GM18517 (cell line): Measurements from ENCODE around the gene PCLO.

ENCODE experiments used
- ATAC-seq: cut with Tn5 transposase; IDR thresholded peaks from one replicate; pipeline ENCODE4 v1.9.1; 2021; ENCODE audit warnings: mild to moderate bottlenecking, moderate library complexity; ENCODE audit not compliant: unreplicated experiment

The PCLO gene, protein sequence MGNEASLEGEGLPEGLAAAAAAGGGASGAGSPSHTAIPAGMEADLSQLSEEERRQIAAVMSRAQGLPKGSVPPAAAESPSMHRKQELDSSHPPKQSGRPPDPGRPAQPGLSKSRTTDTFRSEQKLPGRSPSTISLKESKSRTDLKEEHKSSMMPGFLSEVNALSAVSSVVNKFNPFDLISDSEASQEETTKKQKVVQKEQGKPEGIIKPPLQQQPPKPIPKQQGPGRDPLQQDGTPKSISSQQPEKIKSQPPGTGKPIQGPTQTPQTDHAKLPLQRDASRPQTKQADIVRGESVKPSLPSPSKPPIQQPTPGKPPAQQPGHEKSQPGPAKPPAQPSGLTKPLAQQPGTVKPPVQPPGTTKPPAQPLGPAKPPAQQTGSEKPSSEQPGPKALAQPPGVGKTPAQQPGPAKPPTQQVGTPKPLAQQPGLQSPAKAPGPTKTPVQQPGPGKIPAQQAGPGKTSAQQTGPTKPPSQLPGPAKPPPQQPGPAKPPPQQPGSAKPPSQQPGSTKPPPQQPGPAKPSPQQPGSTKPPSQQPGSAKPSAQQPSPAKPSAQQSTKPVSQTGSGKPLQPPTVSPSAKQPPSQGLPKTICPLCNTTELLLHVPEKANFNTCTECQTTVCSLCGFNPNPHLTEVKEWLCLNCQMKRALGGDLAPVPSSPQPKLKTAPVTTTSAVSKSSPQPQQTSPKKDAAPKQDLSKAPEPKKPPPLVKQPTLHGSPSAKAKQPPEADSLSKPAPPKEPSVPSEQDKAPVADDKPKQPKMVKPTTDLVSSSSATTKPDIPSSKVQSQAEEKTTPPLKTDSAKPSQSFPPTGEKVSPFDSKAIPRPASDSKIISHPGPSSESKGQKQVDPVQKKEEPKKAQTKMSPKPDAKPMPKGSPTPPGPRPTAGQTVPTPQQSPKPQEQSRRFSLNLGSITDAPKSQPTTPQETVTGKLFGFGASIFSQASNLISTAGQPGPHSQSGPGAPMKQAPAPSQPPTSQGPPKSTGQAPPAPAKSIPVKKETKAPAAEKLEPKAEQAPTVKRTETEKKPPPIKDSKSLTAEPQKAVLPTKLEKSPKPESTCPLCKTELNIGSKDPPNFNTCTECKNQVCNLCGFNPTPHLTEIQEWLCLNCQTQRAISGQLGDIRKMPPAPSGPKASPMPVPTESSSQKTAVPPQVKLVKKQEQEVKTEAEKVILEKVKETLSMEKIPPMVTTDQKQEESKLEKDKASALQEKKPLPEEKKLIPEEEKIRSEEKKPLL (N-terminal part only)

DNA sequence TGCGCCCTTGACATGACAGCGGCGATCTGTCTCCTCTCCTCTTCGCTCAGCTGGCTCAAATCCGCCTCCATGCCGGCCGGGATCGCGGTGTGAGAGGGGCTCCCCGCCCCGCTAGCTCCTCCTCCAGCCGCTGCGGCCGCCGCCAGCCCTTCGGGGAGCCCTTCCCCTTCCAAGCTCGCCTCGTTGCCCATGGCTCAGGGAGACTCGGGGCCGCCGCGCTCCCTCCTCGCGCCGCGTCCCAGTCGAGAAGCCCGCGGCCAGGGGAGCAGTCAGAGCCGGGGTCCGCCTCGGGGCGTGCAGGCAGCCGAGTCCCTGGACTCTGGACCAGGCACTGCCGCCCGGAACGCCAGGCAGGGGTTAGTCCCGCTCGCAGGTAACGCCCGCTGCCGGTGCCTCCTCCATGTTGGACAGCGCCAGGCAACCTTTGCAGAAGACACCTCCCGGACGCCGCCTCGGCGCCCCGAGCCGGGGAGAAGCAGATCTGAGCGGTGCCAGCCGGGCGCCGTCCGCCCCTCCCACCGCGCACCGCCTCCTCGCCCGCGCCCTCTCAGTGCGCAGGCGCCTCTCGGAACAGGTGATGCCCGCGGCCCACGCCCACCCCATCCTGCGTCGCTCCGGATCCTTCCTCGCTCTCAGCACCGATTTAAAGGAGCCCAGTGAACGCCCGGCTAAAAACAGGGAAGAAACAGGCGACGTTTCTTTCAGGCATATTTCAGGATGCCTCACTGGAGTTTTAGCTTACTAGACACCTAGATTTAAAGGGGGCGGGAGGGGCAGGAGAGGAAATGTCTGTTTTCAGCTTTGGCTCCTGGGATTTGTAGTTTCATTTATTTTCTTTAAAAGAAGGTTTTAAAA, at the start of gene PCLO:
Gene PCLO (minus strand): TSS at position 483 of the 855 bp plus-strand sequence. CDS start 292 bp downstream, at position 191.
- ATAC-seq, result peak; percentile 87

DNA sequence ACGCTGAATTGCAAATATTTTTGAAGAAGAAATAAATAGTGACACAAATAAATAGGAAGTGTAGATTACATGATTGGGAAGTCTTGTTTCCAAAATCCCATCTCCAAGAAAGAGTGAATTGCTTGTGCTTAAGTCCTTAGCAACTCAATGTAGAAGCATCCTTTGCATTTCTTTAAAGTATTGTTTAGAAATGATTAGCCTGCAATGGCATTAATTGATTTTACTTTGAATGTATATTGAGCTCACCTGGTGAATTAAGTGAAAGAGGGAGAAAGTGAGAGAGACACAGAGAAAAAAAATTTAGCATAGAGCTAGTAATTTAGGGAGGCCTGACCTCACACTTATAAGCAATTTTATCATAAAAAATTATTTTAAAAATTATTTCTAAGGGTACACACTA, 49.0 kb upstream of the PCLO start:
- ATAC-seq, result no peak

DNA sequence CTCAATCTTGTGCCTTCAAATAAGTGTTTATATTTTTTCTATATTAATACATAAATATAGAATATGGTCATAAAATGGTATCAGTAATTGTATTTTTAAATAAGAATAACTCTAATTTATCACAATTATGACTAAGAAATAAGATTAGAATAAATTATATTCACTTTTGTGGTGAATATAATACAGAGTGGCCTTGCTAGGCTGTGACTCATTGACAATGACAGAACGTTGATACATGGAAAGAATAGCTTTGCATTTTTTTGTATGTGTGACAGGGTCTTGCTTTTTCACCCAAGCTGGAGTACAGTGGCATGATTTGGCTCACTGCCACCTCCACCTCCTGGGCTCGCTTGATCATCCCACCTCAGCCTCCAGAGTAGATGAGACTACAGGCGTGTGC, 47.8 kb upstream of the PCLO start:
- no peak for ATAC-seq

DNA sequence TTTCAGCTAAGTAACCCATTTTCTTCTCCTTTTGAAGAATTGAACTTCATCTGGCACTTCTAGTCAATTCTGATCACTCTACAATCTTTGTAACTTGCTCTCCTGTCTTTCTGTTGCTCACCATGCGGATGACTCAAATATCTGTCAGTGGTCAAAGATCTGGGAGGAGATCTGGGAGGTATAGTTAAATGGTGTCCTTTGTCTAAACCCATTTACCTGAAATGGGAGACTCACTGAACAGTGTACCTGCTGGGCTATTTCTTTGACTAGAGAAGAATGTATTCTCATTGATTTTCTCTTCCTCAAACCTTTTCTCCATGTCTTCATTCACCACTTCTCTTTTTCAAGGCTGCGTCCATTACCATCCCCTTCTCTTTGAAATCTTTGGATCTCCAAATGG, 42.0 kb upstream of the PCLO start:
- no peak for ATAC-seq

DNA sequence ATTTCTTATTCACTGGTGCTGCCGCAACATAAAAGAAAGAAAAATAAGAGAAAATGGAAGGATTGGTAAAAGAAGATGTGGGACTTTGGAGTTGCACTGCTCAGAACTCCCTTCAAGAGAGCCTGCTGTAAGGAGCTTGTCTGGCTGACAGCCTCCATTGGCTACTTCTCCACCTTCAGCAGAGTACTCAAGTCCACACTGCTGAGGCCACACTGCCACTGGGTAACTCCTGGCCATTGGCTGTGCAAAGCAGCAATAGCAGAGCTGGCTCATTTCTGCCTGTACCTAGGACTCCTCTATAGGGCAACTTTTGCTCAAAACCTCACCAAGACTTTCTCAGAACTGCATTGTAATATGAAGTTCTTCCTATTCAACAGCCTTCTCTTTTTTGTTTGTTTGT, 38.7 kb upstream of the PCLO start:
- ATAC-seq, result no peak

DNA sequence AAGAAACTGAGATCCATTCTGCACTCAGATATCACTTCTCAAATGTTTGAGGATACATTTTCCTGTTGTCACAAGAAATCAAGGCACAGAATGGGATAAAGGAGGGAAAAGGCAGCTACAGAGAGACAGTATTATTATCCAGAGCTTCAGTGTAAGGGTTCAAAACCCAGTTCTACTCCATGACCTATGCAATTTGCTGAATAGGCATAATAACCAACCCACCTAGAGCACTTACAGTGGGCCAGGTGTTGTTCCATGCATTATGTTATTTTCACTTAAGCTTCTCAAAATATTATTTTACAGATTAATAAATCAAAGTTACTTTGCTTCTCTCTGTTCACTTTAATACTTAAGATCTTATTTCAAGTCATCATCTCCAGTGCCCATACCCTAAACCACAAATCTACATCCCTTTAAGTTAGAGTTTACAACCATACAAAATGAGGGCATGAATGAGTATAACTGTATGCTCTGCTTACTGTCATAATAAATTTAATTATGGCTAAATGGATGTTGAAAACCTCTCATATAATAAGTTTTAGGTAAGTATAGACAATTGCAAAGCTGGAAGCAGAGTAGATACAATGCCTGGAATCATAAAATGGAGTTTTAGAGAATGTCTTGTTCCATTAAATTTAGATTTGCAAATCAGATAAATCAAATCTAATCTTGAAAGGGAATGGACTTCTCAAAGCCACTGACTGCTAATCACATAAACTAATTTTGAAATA, 28.1 kb upstream of the PCLO start:
- no peak for ATAC-seq

DNA sequence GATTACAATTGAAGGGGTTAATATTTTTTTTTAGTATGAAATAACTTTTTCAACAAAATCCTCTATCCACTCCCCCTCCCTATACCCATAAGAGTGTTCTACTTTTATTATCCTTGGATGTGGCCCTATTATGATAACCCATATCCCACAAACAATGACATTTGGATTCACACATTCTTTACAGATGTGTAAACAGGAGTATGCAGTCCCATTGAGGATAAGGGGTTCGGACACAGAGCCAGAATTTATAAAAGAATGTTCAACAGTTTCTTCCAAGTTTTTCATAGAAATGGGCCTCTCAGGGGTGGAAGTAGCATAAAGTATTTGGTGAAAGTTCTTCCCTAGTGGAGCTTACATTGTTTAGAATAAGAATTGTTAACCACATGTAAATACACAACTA, 16.1 kb upstream of the PCLO start:
- ATAC-seq, result no peak

DNA sequence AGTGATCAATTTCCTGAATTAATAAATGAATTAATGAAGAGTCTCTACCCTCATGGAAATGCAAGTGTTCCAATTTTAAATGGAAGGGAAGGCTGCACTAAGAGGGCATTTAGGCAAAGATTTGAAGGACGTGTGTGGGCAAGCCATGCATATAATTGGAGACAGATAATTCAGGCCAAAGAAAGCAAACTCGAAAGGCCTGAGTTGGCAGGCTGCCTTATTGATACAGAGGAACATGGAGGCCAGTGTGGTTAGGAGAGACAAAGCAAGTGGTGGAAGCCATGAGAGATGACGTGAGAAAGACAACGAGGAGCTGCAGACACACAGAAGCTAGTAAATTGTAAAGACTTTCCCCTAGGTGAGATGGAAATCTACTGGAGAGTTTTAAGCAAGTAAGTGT, 15.4 kb upstream of the PCLO start:
- no peak for ATAC-seq

DNA sequence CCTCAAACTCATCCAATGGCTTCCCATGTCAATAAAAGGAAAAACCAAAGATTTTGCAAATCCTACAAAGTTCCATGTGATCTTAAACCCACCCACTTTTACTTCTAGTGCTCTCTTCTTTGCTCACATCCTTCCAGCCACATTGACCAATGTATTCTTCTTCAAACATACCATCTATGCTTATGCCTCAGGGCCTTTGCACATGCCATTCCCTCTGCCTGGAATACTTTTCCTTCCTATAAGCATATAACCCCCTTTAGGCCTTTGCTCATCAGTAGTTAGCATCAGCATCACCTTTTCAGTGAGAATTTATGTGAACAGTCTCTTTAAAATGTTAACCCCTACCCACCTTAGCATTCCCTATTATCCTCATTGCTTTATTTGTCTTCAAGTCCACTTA, 11.0 kb upstream of the PCLO start:
- no peak for ATAC-seq

DNA sequence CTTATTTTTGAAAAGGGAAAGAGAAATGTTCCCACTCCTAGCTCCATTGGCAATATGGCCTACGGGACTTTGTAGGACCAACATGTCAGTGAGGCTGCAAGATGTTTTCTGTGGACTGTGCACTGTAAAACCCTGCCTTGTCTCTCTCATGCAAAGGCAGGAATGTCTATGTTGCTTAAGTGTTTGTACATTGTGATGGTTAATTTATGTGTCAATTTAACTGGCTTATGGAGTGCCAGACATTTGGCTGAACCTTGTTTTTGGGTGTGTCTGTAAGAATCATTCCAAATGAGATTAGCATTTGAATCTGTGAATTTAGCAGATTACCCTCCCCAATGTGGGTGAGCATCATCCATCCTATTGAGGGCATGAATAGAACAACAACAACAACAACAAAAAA, 4.1 kb upstream of the PCLO start:
- ATAC-seq, result no peak

DNA sequence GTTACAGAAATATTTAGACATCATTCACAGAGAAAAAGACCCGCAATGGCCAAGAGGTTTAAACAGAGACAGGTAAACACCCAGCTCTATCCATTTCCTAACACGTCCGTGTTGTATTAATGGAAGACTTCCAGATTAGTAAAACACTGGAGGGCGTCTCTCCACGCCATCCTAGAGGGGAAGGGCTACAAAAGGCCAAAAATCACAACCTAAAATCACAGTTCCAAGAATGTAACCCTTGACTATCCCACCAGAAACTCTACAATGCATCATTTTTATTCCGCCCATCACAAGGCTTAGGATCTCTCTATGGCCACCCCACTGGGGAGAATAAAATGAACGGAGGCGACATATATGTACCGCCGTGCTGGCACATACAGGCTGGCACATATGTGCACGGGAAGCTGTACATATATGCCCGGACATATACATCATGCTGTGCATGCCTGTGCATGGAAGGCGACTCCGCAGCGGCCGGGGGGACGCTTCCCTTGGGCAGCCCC, 734 bp downstream of the PCLO start:
- ATAC-seq, result no peak

DNA sequence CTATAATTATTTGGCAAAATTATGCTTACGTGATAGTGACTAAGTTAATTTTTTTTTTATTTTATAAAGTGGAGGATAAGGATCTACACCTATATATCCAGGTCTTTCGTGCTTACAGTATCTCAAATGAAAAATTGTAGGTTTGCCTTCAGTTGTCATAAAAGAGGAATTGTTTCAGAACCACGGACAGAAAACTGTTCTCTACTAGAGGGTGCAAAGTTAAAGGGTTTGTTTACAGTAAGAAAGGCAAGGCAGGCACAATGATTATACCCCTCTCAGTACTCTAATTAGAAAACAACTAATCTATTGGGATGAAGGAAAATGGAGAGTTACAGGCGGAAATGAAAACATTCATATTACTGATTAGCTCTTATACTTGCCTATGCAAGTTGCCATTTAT, 1.5 kb downstream of the PCLO start:
- no peak for ATAC-seq

DNA sequence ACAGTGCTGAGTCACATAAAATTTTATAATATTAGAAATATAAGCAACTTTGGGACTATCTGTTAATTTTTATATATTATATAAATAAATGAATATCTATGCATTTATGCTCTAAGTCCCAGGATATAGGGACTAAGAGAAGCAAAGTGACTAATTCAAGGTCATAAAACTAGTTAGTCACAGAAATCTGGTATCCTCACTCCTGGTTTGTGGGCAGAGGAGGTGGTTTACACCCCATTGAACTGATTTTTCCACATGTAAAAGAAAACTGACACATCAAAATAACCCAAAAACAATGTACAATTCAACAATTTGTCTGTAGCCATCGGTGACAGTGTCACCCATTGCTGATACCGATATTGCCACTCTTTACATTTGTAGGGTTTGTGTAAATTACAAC, 3.0 kb downstream of the PCLO start:
- no peak for ATAC-seq

DNA sequence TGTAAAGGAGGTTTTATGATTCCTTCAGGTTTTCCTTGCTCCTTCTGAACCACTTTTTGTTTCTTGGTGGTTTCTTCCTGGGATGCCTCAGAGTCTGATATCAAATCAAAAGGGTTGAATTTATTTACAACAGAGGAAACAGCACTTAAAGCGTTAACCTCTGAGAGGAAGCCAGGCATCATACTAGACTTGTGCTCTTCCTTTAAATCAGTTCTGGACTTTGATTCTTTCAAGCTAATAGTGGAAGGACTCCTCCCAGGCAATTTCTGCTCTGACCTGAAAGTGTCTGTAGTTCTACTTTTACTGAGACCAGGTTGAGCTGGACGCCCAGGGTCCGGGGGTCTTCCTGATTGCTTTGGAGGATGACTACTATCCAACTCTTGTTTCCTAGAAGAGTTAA, 6.7 kb downstream of the PCLO start:
- ATAC-seq, result no peak

DNA sequence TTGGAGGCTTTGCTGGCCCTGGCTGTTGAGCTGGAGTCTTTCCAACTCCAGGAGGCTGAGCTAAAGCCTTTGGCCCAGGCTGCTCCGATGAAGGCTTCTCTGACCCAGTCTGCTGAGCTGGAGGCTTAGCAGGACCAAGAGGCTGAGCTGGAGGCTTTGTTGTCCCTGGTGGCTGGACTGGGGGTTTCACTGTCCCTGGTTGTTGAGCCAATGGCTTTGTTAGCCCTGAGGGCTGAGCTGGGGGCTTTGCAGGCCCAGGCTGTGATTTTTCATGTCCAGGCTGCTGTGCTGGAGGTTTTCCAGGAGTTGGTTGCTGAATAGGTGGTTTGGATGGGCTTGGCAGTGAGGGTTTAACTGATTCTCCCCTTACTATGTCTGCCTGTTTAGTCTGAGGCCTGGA, 7.3 kb downstream of the PCLO start:
- no peak for ATAC-seq

DNA sequence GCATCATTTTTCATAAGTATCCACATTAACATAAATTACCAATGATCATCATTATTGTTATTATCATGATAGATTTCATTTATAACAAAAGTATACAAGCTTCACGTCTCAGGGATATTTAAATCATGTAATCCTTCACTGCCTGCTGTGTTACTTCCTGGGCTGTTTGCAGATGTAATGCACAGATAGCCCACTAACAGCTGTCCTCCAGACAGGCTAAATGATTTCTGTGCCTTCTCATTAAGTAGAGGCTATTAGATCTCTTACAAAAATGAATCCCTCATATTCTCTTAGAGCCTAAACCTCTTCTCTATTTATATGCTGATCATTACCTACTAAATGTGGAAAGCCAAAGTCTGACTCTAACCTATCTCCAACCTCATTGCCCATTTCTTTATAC, 9.3 kb downstream of the PCLO start:
- ATAC-seq, result no peak

DNA sequence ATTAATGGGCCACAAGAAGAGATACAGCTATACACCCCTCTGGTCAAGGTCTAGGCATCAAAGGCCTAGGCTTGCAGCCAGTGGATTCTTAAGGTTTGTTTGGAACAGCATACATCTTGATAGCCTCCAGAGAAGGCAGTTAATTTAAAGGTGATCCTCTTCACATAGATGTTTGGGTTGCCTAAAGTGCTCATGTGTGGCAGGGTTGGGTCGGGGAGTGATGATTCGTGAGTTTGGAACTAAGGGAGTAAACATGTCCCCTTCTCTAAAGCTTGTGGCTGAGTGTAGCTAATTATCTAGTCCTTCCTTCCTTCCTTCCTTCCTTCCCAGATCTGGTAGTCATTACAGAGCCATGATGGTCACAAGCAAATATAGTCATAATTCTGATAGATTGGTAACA, 12.4 kb downstream of the PCLO start:
- ATAC-seq, result no peak

DNA sequence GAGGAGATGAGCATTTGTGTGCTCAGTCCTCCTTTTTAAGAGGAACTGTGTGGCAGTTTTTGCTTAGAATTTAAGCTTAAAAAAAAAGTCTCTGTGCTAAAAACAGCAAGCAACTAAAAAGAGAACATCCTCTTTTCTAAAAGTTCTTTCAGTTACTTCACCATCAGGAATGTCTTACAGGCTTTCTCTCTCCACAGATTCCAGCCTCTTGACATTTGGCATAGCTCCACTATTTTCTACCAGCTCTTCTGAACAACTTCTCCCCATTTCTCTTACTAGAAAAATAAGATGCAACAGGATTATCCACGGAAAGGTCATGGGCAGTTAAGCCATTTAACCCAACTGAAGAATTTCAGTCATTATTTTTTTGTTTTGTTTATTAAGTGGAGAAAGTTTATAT, 13.2 kb downstream of the PCLO start:
- ATAC-seq, result no peak

DNA sequence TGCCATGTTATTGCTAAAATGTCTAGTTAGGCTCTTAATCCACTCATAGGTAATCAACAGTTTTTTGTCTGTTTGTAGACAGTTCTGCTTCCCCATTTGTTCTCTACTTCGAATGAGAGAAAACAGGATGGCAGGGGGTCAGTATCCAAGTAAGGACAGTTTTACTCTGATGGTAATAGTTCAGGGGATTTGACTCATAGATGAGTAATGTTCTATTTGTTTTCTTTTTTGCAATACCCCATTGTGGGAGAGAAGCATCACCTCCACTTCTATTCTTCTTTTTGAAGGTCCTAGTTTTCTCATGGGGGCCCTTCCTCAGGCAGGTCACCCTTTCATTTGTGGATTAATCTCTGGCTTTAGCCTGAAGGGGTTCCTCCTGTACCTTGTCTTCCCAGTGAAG, 13.9 kb downstream of the PCLO start:
- no peak for ATAC-seq

DNA sequence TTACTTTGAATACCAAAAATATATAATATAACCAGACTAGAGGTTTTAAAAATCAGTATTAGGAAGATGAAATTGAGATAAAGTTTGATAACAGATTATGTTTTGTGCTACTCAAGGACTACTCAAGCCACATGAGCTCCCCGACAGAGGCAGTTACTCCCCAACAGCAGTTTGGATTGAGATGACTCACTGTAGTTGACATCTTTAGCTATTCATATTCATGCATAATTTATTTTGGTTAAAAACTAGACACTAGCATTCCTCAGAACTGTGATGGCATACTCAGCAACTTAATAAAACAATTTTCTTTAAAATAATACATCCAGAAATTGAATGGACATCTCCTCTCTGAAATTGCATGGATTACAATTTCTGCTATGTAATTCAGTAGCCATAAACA, 19.6 kb downstream of the PCLO start:
- no peak for ATAC-seq
